Neutrophil (primary cell): ENCODE measurements around the gene PRCC.

Experiments used
- H3K27ac ChIP-seq: fragments of 200-600 bp; sonication (generic); 2 replicates; pipeline ENCODE4 v1.5.1; 2016; ENCODE audit warnings: mild to moderate bottlenecking, moderate library complexity
- H3K27me3 ChIP-seq: fragments of 200-600 bp; sonication (generic); 2 replicates; pipeline ENCODE4 v1.6.0; 2016; ENCODE audit warnings: mild to moderate bottlenecking
- H3K36me3 ChIP-seq: fragments of 200-600 bp; sonication (generic); 2 replicates; pipeline ENCODE4 v1.5.1; 2017
- H3K4me1 ChIP-seq, 2 experiments: fragments of 200-600 bp in 1 of 2; sonication (generic) in 1 of 2; 1 replicate in 1 of 2; 2 replicates in 1 of 2; pipeline versions ENCODE4 v1.5.1 to v1.6.1; 2013 to 2016; ENCODE audit warnings: low read depth in 1 of 2, low read length in 1 of 2, mild to moderate bottlenecking in 1 of 2, moderate library complexity in 1 of 2; ENCODE audit not compliant: control insufficient read depth in 1 of 2, insufficient read depth in 1 of 2
- H3K4me3 ChIP-seq, 2 experiments: fragments of 200-600 bp in 1 of 2; sonication (generic) in 1 of 2; 1 replicate in 1 of 2; 2 replicates in 1 of 2; pipeline ENCODE4 v1.5.1; 2013 to 2016; ENCODE audit warnings: low read depth in 1 of 2, low read length in 1 of 2, mild to moderate bottlenecking in 1 of 2, moderate library complexity in 1 of 2
- H3K9me3 ChIP-seq: fragments of 200-600 bp; sonication (generic); 2 replicates; pipeline ENCODE4 v1.5.1; 2016
- CTCF ChIP-seq: fragments of 200-600 bp; sonication (generic); IDR thresholded peaks from 2 replicates; pipeline ENCODE4 v1.5.1; 2016; ENCODE audit warnings: antibody characterized with exemption

The PRCC gene

GRCh38 chr1:156807627-156808026, 40.3 kb downstream of the PRCC start:
- Histone ChIP-seq H3K27me3 (peaks cover 22% of the 10 kb centered on the region), H3K27ac (no peak overlapping the region), H3K9me3 (no peaks in the 10 kb centered on the region), H3K36me3 (no peaks in the 10 kb centered on the region), H3K4me3 (no peak overlapping the region), H3K4me1 (no peaks in the 10 kb centered on the region)
- no peak for TF ChIP-seq CTCF

GRCh38 chr1:156808186-156809030, 41.1 kb downstream of the PRCC start:
- Histone ChIP-seq H3K27me3 (peaks cover 30% of the 10 kb centered on the region), H3K9me3 (no peaks in the 10 kb centered on the region), H3K36me3 (no peaks in the 10 kb centered on the region), H3K4me3 (no peak overlapping the region), H3K27ac (no peak overlapping the region), H3K4me1 (peaks cover 0 to under 1% of the 10 kb centered on the region in 2 experiments)
- no peak for TF ChIP-seq CTCF

- H3K27ac ChIP-seq: no peak overlapping the region
- H3K27me3 ChIP-seq: peaks cover 39% of the 10 kb centered on the region
- no peaks in the 10 kb centered on the region for H3K36me3 ChIP-seq
- H3K4me3 ChIP-seq: no peak overlapping the region
- H3K4me1 ChIP-seq: peaks cover 7 to 9% of the 10 kb centered on the region in 2 experiments
- TF ChIP-seq CTCF: no peak
- H3K9me3 ChIP-seq: no peaks in the 10 kb centered on the region
Observed at GRCh38 chr1:156809281-156809680, 41.9 kb downstream of the PRCC start.

GRCh38 chr1:156809711-156810366, 42.5 kb downstream of the PRCC start:
- H3K4me1 ChIP-seq: peaks cover 7 to 9% of the 10 kb centered on the region in 2 experiments
- H3K4me3 ChIP-seq: no peak overlapping the region
- peaks cover 45% of the 10 kb centered on the region for H3K27me3 ChIP-seq
- no peaks in the 10 kb centered on the region for H3K9me3 ChIP-seq
- H3K36me3 ChIP-seq: no peaks in the 10 kb centered on the region
- TF ChIP-seq CTCF: no peak
- no peak overlapping the region for H3K27ac ChIP-seq

- Histone ChIP-seq H3K4me1 (peaks cover 7 to 9% of the 10 kb centered on the region in 2 experiments), H3K9me3 (no peaks in the 10 kb centered on the region), H3K36me3 (no peaks in the 10 kb centered on the region), H3K4me3 (no peak overlapping the region), H3K27me3 (peaks cover 58% of the 10 kb centered on the region), H3K27ac (no peak overlapping the region)
- TF ChIP-seq CTCF: no peak
Observed at GRCh38 chr1:156811168-156811567, 43.8 kb downstream of the PRCC start.
